WERI-Rb-1 (cell line): ENCODE results near the gene TALDO1.

ENCODE experiments used
- DNase-seq: peaks from one replicate; pipeline ENCODE4 v3.0.0-alpha.2; 2020
- H3K27ac ChIP-seq: fragments of 250-450 bp; sonication (Bioruptor Pico); 2 replicates; pipeline ENCODE4 v1.5.1; 2020; ENCODE audit warnings: mild to moderate bottlenecking, moderate library complexity
- H3K27me3 ChIP-seq: fragments of 250-450 bp; sonication (Bioruptor Pico); 2 replicates; pipeline ENCODE4 v1.5.1; 2021; ENCODE audit warnings: mild to moderate bottlenecking, low read depth, moderate library complexity; ENCODE audit not compliant: insufficient read depth, severe bottlenecking
- H3K36me3 ChIP-seq: fragments of 250-450 bp; sonication (Bioruptor Pico); 2 replicates; pipeline ENCODE4 v1.5.1; 2020; ENCODE audit warnings: mild to moderate bottlenecking, moderate library complexity
- H3K4me3 ChIP-seq: 2 replicates; pipeline ENCODE4 v1.5.1; 2011; ENCODE audit warnings: low read depth, mild to moderate bottlenecking, control low read depth, low read length
- H3K9me3 ChIP-seq: fragments of 250-450 bp; sonication (Bioruptor Pico); 2 replicates; pipeline ENCODE4 v1.5.1; 2021; ENCODE audit warnings: mild to moderate bottlenecking, moderate library complexity; ENCODE audit not compliant: severe bottlenecking
- CTCF ChIP-seq: IDR thresholded peaks from 2 replicates; pipeline ENCODE4 v1.5.1; 2011; ENCODE audit warnings: low read depth, mild to moderate bottlenecking, control low read depth, inconsistent platforms, low read length

The TALDO1 gene

GRCh38 chr11:783581-784015, 36.3 kb downstream of the TALDO1 start:
- H3K9me3 ChIP-seq: no peaks in the 10 kb centered on the region
- peak; percentile 95 for DNase-seq
- peaks cover 5% of the 10 kb centered on the region for H3K36me3 ChIP-seq
- H3K27ac ChIP-seq: peak overlapping the region; percentile 44
- TF ChIP-seq CTCF: peak; percentile 98
- H3K27me3 ChIP-seq: no peaks in the 10 kb centered on the region
- no peak overlapping the region for H3K4me3 ChIP-seq

GRCh38 chr11:786235-787083, 39.2 kb downstream of the TALDO1 start:
- no peak overlapping the region for H3K4me3 ChIP-seq
- H3K9me3 ChIP-seq: no peaks in the 10 kb centered on the region
- no peaks in the 10 kb centered on the region for H3K27me3 ChIP-seq
- peak overlapping the region; percentile 59 for H3K27ac ChIP-seq
- no peak for TF ChIP-seq CTCF
- H3K36me3 ChIP-seq: peaks cover 10% of the 10 kb centered on the region
- peak; percentile 68 for DNase-seq

- Histone ChIP-seq H3K36me3 (peaks cover 17% of the 10 kb centered on the region), H3K27me3 (no peaks in the 10 kb centered on the region), H3K9me3 (no peaks in the 10 kb centered on the region), H3K4me3 (no peak overlapping the region), H3K27ac (peak overlapping the region; percentile 59)
- no peak for TF ChIP-seq CTCF
- no peak for DNase-seq
Observed at GRCh38 chr11:787084-787675, 39.9 kb downstream of the TALDO1 start.

- Histone ChIP-seq H3K27me3 (no peaks in the 10 kb centered on the region), H3K27ac (no peak overlapping the region), H3K4me3 (no peak overlapping the region), H3K36me3 (peaks cover 24% of the 10 kb centered on the region), H3K9me3 (no peaks in the 10 kb centered on the region)
- no peak for TF ChIP-seq CTCF
- DNase-seq: no peak
Observed at GRCh38 chr11:788009-788640, 40.9 kb downstream of the TALDO1 start.

- no peaks in the 10 kb centered on the region for H3K9me3 ChIP-seq
- H3K27me3 ChIP-seq: no peaks in the 10 kb centered on the region
- no peak overlapping the region for H3K27ac ChIP-seq
- DNase-seq: no peak
- H3K36me3 ChIP-seq: peaks cover 30% of the 10 kb centered on the region
- no peak overlapping the region for H3K4me3 ChIP-seq
- TF ChIP-seq CTCF: no peak
Observed at GRCh38 chr11:788953-789940, 42.0 kb downstream of the TALDO1 start.
